Measurements from ENCODE around the gene ZNF501. TPM values are rescaled to one million over a fixed set of nuclear protein-coding genes. Genes with fewer than 3 reads are reported as not detected.

Gene ZNF501
- total RNA-seq, 1 donor from 2014 or later = 4.4 TPM

Other genes with a start within 250 kb of the ZNF501 start
- 2.3 TPM for gene ZKSCAN7, start 174.4 kb upstream of the ZNF501 start, total RNA-seq
- 1.8 TPM for gene ZNF660, start 144.7 kb upstream of the ZNF501 start, total RNA-seq
- gene ZNF197, start 104.6 kb upstream of the ZNF501 start, total RNA-seq = 13.6 TPM
- gene ZNF35, start 80.9 kb upstream of the ZNF501 start, total RNA-seq = 6.6 TPM
- 3.9 TPM for gene ZNF502, start 17.0 kb upstream of the ZNF501 start, total RNA-seq
- 24.0 TPM for gene KIAA1143, start 32.0 kb downstream of the ZNF501 start, total RNA-seq
- 0.30 TPM for gene KIF15, start 32.2 kb downstream of the ZNF501 start, total RNA-seq
- gene TMEM42, start 132.3 kb downstream of the ZNF501 start, total RNA-seq = 10.5 TPM
- not detected for gene TGM4, start 145.0 kb downstream of the ZNF501 start, total RNA-seq
- gene ZDHHC3, start 246.5 kb downstream of the ZNF501 start, total RNA-seq = 43.8 TPM
- 29.6 TPM for gene EXOSC7, start 246.6 kb downstream of the ZNF501 start, total RNA-seq